ENCODE results near the gene CENPX. TPM values are rescaled to one million over a fixed set of nuclear protein-coding genes. Genes with fewer than 3 reads are reported as not detected.

CENPX gene
- total and polyA plus RNA-seq, 2 of the 13 experiments (the other 11 are each of a cell fraction or from before 2014, with no cell fraction given) = 92.7 to 170 TPM

GRCh38 chr17:81978524-81979298, 44.0 kb downstream of the CENPX start (continued):
- TF ChIP-seq, protein P1, sequence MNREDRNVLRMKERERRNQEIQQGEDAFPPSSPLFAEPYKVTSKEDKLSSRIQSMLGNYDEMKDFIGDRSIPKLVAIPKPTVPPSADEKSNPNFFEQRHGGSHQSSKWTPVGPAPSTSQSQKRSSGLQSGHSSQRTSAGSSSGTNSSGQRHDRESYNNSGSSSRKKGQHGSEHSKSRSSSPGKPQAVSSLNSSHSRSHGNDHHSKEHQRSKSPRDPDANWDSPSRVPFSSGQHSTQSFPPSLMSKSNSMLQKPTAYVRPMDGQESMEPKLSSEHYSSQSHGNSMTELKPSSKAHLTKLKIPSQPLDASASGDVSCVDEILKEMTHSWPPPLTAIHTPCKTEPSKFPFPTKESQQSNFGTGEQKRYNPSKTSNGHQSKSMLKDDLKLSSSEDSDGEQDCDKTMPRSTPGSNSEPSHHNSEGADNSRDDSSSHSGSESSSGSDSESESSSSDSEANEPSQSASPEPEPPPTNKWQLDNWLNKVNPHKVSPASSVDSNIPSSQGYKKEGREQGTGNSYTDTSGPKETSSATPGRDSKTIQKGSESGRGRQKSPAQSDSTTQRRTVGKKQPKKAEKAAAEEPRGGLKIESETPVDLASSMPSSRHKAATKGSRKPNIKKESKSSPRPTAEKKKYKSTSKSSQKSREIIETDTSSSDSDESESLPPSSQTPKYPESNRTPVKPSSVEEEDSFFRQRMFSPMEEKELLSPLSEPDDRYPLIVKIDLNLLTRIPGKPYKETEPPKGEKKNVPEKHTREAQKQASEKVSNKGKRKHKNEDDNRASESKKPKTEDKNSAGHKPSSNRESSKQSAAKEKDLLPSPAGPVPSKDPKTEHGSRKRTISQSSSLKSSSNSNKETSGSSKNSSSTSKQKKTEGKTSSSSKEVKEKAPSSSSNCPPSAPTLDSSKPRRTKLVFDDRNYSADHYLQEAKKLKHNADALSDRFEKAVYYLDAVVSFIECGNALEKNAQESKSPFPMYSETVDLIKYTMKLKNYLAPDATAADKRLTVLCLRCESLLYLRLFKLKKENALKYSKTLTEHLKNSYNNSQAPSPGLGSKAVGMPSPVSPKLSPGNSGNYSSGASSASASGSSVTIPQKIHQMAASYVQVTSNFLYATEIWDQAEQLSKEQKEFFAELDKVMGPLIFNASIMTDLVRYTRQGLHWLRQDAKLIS (CRISPR knock-in tag; IDR thresholded peaks at IDR 0.05) = no peak
- no peak for TF ChIP-seq RARG (CRISPR knock-in tag; IDR thresholded peaks at IDR 0.05; ENCODE audit: low read depth)
- TF ChIP-seq GABPA (IDR thresholded peaks at IDR 0.05; ENCODE audit: low read depth, low read length) = no peak
- no peak for TF ChIP-seq GABPA (CRISPR knock-in tag; IDR thresholded peaks at IDR 0.05; ENCODE audit: low read depth)
- no peak for TF ChIP-seq ZNF704 (CRISPR knock-in tag; IDR thresholded peaks at IDR 0.05; ENCODE audit: borderline replicate concordance)
- TF ChIP-seq ZNF34 (CRISPR knock-in tag; IDR thresholded peaks at IDR 0.05; ENCODE audit: borderline replicate concordance) = no peak
- TF ChIP-seq MYNN (CRISPR knock-in tag; IDR thresholded peaks at IDR 0.05; ENCODE audit: low read depth) = no peak
- no peak for TF ChIP-seq JUN (CRISPR knock-in tag; IDR thresholded peaks at IDR 0.05)
- TF ChIP-seq ZBTB7B (CRISPR knock-in tag; IDR thresholded peaks at IDR 0.05) = no peak
- no peak for TF ChIP-seq ONECUT2 (CRISPR knock-in tag; IDR thresholded peaks at IDR 0.05)
- TF ChIP-seq NFE2L1 (CRISPR knock-in tag; IDR thresholded peaks at IDR 0.05; ENCODE audit: borderline replicate concordance) = no peak
- TF ChIP-seq ZBTB37 (CRISPR knock-in tag; IDR thresholded peaks at IDR 0.05) = 0 out of 2 replicates have a peak, but pooled peaks have one; percentile 39
- no peak for TF ChIP-seq NCOA1 (CRISPR knock-in tag; IDR thresholded peaks at IDR 0.05)
- TF ChIP-seq, protein P2, sequence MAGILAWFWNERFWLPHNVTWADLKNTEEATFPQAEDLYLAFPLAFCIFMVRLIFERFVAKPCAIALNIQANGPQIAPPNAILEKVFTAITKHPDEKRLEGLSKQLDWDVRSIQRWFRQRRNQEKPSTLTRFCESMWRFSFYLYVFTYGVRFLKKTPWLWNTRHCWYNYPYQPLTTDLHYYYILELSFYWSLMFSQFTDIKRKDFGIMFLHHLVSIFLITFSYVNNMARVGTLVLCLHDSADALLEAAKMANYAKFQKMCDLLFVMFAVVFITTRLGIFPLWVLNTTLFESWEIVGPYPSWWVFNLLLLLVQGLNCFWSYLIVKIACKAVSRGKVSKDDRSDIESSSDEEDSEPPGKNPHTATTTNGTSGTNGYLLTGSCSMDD (CRISPR knock-in tag; IDR thresholded peaks at IDR 0.05) = no peak
- no peak for TF ChIP-seq SNAPC5 (CRISPR knock-in tag; IDR thresholded peaks at IDR 0.05; ENCODE audit: borderline replicate concordance)
- TF ChIP-seq KLF15 (CRISPR knock-in tag; IDR thresholded peaks at IDR 0.05; ENCODE audit: borderline replicate concordance) = no peak
- TF ChIP-seq STAT5B (CRISPR knock-in tag; IDR thresholded peaks at IDR 0.05) = no peak
- TF ChIP-seq KAT2B (IDR thresholded peaks at IDR 0.05; ENCODE audit: borderline replicate concordance, low read depth, low read length) = no peak
- TF ChIP-seq, protein P3, sequence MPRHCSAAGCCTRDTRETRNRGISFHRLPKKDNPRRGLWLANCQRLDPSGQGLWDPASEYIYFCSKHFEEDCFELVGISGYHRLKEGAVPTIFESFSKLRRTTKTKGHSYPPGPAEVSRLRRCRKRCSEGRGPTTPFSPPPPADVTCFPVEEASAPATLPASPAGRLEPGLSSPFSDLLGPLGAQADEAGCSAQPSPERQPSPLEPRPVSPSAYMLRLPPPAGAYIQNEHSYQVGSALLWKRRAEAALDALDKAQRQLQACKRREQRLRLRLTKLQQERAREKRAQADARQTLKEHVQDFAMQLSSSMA (CRISPR knock-in tag; IDR thresholded peaks at IDR 0.05) = no peak
- 0 out of 2 replicates have a peak, but pooled peaks have one; percentile 2 for TF ChIP-seq ZNF543 (CRISPR knock-in tag; IDR thresholded peaks at IDR 0.05)
- TF ChIP-seq CAMTA2 (CRISPR knock-in tag; IDR thresholded peaks at IDR 0.05; ENCODE audit: borderline replicate concordance) = no peak
- no peak for TF ChIP-seq CBX1 (IDR thresholded peaks at IDR 0.05; ENCODE audit: low read depth)

Measured in HepG2 (cell line).